CD8-positive, alpha-beta memory T cell (primary cell): Measurements from ENCODE around the gene GAB2. TPM values are rescaled to one million over a fixed set of nuclear protein-coding genes. Genes with fewer than 3 reads are reported as not detected.

Experiments
- CTCF ChIA-PET: fragments of 350-600 bp; sonication (Branson Sonifier 250); formaldehyde crosslinking; loops from one replicate; lab custom pipeline; 2021; ENCODE audit warnings: antibody characterized with exemption; lab: Charles Lee
- POLR2A ChIA-PET: fragments of 350-600 bp; sonication (Branson Sonifier 250); formaldehyde crosslinking; loops from one replicate; lab custom pipeline; 2021; ENCODE audit warnings: antibody characterized with exemption; lab: Charles Lee
- DNase-seq, 5 donors: peaks; one replicate each; pipeline versions ENCODE4 v3.0.0 to v3.0.0-alpha.2; 2020 to 2022; ENCODE audit warnings: mixed read lengths in 1 of 5
- H3K27ac ChIP-seq: one replicate; pipeline ENCODE4 v1.7.0; 2013; ENCODE audit warnings: low read depth, mild to moderate bottlenecking, low read length, moderate library complexity
- H3K27me3 ChIP-seq: 2 replicates; pipeline ENCODE4 v1.7.0; 2013; ENCODE audit warnings: low read length, mild to moderate bottlenecking; ENCODE audit not compliant: insufficient read depth, poor library complexity, severe bottlenecking
- H3K36me3 ChIP-seq: 2 replicates; pipeline ENCODE4 v1.7.0; 2013; ENCODE audit warnings: mild to moderate bottlenecking, low read length, moderate library complexity; ENCODE audit not compliant: insufficient read depth
- H3K4me1 ChIP-seq: 2 replicates; pipeline ENCODE4 v1.7.0; 2013; ENCODE audit warnings: mild to moderate bottlenecking, low read length, moderate library complexity; ENCODE audit not compliant: insufficient read depth
- H3K4me3 ChIP-seq: 2 replicates; pipeline ENCODE4 v1.7.0; 2013; ENCODE audit warnings: mild to moderate bottlenecking, low read length
- H3K9me3 ChIP-seq: 2 replicates; pipeline ENCODE4 v1.7.0; 2013; ENCODE audit warnings: mild to moderate bottlenecking, low read length
- H3K27ac Mint-ChIP-seq, 8 donors: one replicate each; pipeline ENCODE4 v1.8.0; 2020 to 2021; ENCODE audit warnings: mixed read lengths in 8 of 8, mild to moderate bottlenecking in 6 of 8, inconsistent platforms in 3 of 8, moderate library complexity in 3 of 8
- H3K27me3 Mint-ChIP-seq, 2 donors: one replicate each; pipeline ENCODE4 v1.8.0; 2020 to 2021; ENCODE audit warnings: mixed read lengths in 2 of 2, mild to moderate bottlenecking in 1 of 2, moderate library complexity in 1 of 2
- H3K36me3 Mint-ChIP-seq, 3 donors: one replicate each; pipeline ENCODE4 v1.8.0; 2020 to 2021; ENCODE audit warnings: mixed read lengths in 3 of 3, inconsistent platforms in 1 of 3, mild to moderate bottlenecking in 1 of 3
- H3K4me1 Mint-ChIP-seq, 3 donors: one replicate each; pipeline ENCODE4 v1.8.0; 2020 to 2021; ENCODE audit warnings: mixed read lengths in 3 of 3, inconsistent platforms in 1 of 3, mild to moderate bottlenecking in 1 of 3
- H3K4me3 Mint-ChIP-seq, 7 donors: one replicate each; pipeline ENCODE4 v1.8.0; 2020 to 2021; ENCODE audit warnings: mixed read lengths in 7 of 7, mild to moderate bottlenecking in 6 of 7, moderate library complexity in 4 of 7, inconsistent platforms in 2 of 7
- H3K9me3 Mint-ChIP-seq, 5 donors: one replicate each; pipeline ENCODE4 v1.8.0; 2020 to 2022; ENCODE audit warnings: mixed read lengths in 5 of 5, mild to moderate bottlenecking in 3 of 5, moderate library complexity in 2 of 5, inconsistent platforms in 1 of 5
- polyA plus RNA-seq: library from polyadenylated mRNA; unstranded; fragments of 300-500 nt; fragmentation: Illumina TruSeq; gene quantifications from one replicate; pipeline ENCODE4 v1.2.3, GENCODE V29; 2021
- total RNA-seq, 2 experiments: library from RNA; stranded (reverse); gene quantifications; one replicate each; pipeline ENCODE4 v1.2.3, GENCODE V29; 2021

Gene GAB2
- total and polyA plus RNA-seq, 3 experiments from 2014 or later: 2.9 to 4.3 TPM; not detected in 1

GRCh38 chr11:78200061-78200460, 217.6 kb downstream of the GAB2 start:
- H3K4me3 ChIP-seq: no peak overlapping the region
- H3K4me1 Mint-ChIP-seq: peaks cover 33 to 47% (median 38%) of the 10 kb centered on the region in 3 donors
- POLR2A ChIA-PET: no interaction called here

GRCh38 chr11:78199653-78200015, 218.0 kb downstream of the GAB2 start:
- no peaks in the 10 kb centered on the region for H3K36me3 ChIP-seq
- no peaks in the 10 kb centered on the region for H3K9me3 Mint-ChIP-seq
- ChIA-PET CTCF (no interaction called here), POLR2A (no interaction called here)
- H3K27ac ChIP-seq: no peak overlapping the region
- H3K27me3 Mint-ChIP-seq: no peaks in the 10 kb centered on the region
- H3K36me3 Mint-ChIP-seq: peaks cover 5 to 33% (median 16%) of the 10 kb centered on the region in 3 donors
- peak overlapping the region in 5 of 8 donors; percentile 51 to 99 (median 74) for H3K27ac Mint-ChIP-seq
- no peaks in the 10 kb centered on the region for H3K27me3 ChIP-seq
- H3K4me1 Mint-ChIP-seq: peaks cover 31 to 46% (median 36%) of the 10 kb centered on the region in 3 donors
- no peak overlapping the region for H3K4me3 ChIP-seq
- peaks cover 34% of the 10 kb centered on the region for H3K4me1 ChIP-seq
- H3K4me3 Mint-ChIP-seq: no peak overlapping the region
- peak in 1 of 5 donors; percentile 5 for DNase-seq
- no peaks in the 10 kb centered on the region for H3K9me3 ChIP-seq

More at GRCh38 chr11:78200061-78200460, 217.6 kb downstream of the GAB2 start:
- no peak overlapping the region for H3K27ac ChIP-seq
- CTCF ChIA-PET: no interaction called here
- H3K4me1 ChIP-seq: peaks cover 38% of the 10 kb centered on the region
- H3K36me3 Mint-ChIP-seq: peaks cover 5 to 33% (median 14%) of the 10 kb centered on the region in 3 donors
- no peaks in the 10 kb centered on the region for H3K27me3 Mint-ChIP-seq
- no peaks in the 10 kb centered on the region for H3K27me3 ChIP-seq
- no peaks in the 10 kb centered on the region for H3K9me3 ChIP-seq
- H3K36me3 ChIP-seq: no peaks in the 10 kb centered on the region
- H3K27ac Mint-ChIP-seq: peak overlapping the region in 6 of 8 donors; percentile 27 to 99 (median 73)
- H3K9me3 Mint-ChIP-seq: no peaks in the 10 kb centered on the region
- no peak overlapping the region for H3K4me3 Mint-ChIP-seq
- peak in 1 of 5 donors; percentile 18 for DNase-seq

GRCh38 chr11:78199015-78199652, 218.5 kb downstream of the GAB2 start:
- Histone ChIP-seq H3K4me3 (no peak overlapping the region), H3K27ac (no peak overlapping the region), H3K36me3 (no peaks in the 10 kb centered on the region), H3K27me3 (no peaks in the 10 kb centered on the region), H3K4me1 (peaks cover 31% of the 10 kb centered on the region), H3K9me3 (no peaks in the 10 kb centered on the region)
- H3K27ac Mint-ChIP-seq: peak overlapping the region in 5 of 8 donors; percentile 1 to 99 (median 38)
- H3K4me3 Mint-ChIP-seq: no peak overlapping the region
- DNase-seq: peak in 1 of 5 donors; percentile 35
- peaks cover 5 to 33% (median 17%) of the 10 kb centered on the region in 3 donors for H3K36me3 Mint-ChIP-seq
- CTCF ChIA-PET: no interaction called here
- H3K9me3 Mint-ChIP-seq: no peaks in the 10 kb centered on the region
- no peaks in the 10 kb centered on the region for H3K27me3 Mint-ChIP-seq
- peaks cover 28 to 46% (median 35%) of the 10 kb centered on the region in 3 donors for H3K4me1 Mint-ChIP-seq
- POLR2A ChIA-PET: no interaction called here

- Histone ChIP-seq H3K27ac (no peak overlapping the region), H3K27me3 (no peaks in the 10 kb centered on the region), H3K9me3 (no peaks in the 10 kb centered on the region), H3K4me1 (peaks cover 26% of the 10 kb centered on the region), H3K36me3 (no peaks in the 10 kb centered on the region), H3K4me3 (no peak overlapping the region)
- ChIA-PET POLR2A (no interaction called here), CTCF (no interaction called here)
- peak overlapping the region in 2 of 8 donors; percentile 85 to 99 for H3K27ac Mint-ChIP-seq
- no peak overlapping the region for H3K4me3 Mint-ChIP-seq
- H3K27me3 Mint-ChIP-seq: no peaks in the 10 kb centered on the region
- DNase-seq: peak in 1 of 5 donors; percentile 12
- H3K36me3 Mint-ChIP-seq: peaks cover 5 to 35% (median 17%) of the 10 kb centered on the region in 3 donors
- peaks cover 27 to 49% (median 35%) of the 10 kb centered on the region in 3 donors for H3K4me1 Mint-ChIP-seq
- no peaks in the 10 kb centered on the region for H3K9me3 Mint-ChIP-seq
Observed at GRCh38 chr11:78197816-78198215, 219.8 kb downstream of the GAB2 start.

- Mint-ChIP-seq H3K27me3 (no peaks in the 10 kb centered on the region), H3K36me3 (peaks cover 5 to 35% (median 17%) of the 10 kb centered on the region in 3 donors), H3K9me3 (no peaks in the 10 kb centered on the region), H3K4me3 (no peak overlapping the region), H3K27ac (peak overlapping the region in 2 of 8 donors; percentile 23 to 64), H3K4me1 (peaks cover 19 to 44% (median 26%) of the 10 kb centered on the region in 3 donors)
- H3K4me3 ChIP-seq: no peak overlapping the region
- no peak overlapping the region for H3K27ac ChIP-seq
- POLR2A ChIA-PET: no interaction called here
- no peaks in the 10 kb centered on the region for H3K36me3 ChIP-seq
- H3K9me3 ChIP-seq: no peaks in the 10 kb centered on the region
- H3K27me3 ChIP-seq: no peaks in the 10 kb centered on the region
- DNase-seq: peak in 1 of 5 donors; percentile 36
- CTCF ChIA-PET: no interaction called here
- peaks cover 21% of the 10 kb centered on the region for H3K4me1 ChIP-seq
Observed at GRCh38 chr11:78196661-78197091, 220.9 kb downstream of the GAB2 start.

GRCh38 chr11:78195917-78196560, 221.6 kb downstream of the GAB2 start:
- POLR2A ChIA-PET: no interaction called here
- no peaks in the 10 kb centered on the region for H3K36me3 ChIP-seq
- no peak overlapping the region for H3K4me3 ChIP-seq
- H3K27me3 Mint-ChIP-seq: peaks cover 0 to 1% of the 10 kb centered on the region in 2 donors
- DNase-seq: peak in 1 of 5 donors; percentile 34
- peaks cover 14% of the 10 kb centered on the region for H3K4me1 ChIP-seq
- no peaks in the 10 kb centered on the region for H3K9me3 Mint-ChIP-seq
- H3K4me3 Mint-ChIP-seq: no peak overlapping the region
- CTCF ChIA-PET: no interaction called here
- peaks cover 5 to 28% (median 15%) of the 10 kb centered on the region in 3 donors for H3K36me3 Mint-ChIP-seq
- no peaks in the 10 kb centered on the region for H3K9me3 ChIP-seq
- H3K27ac Mint-ChIP-seq: peak overlapping the region in 1 of 8 donors; percentile 65
- H3K27me3 ChIP-seq: no peaks in the 10 kb centered on the region
- no peak overlapping the region for H3K27ac ChIP-seq
- H3K4me1 Mint-ChIP-seq: peaks cover 17 to 43% (median 25%) of the 10 kb centered on the region in 3 donors

- H3K4me1 ChIP-seq: peaks cover 21% of the 10 kb centered on the region
- H3K27ac ChIP-seq: no peak overlapping the region
- no peaks in the 10 kb centered on the region for H3K27me3 ChIP-seq
- peaks cover 5 to 21% (median 13%) of the 10 kb centered on the region in 3 donors for H3K36me3 Mint-ChIP-seq
- H3K4me1 Mint-ChIP-seq: peaks cover 27 to 52% (median 38%) of the 10 kb centered on the region in 3 donors
- no peaks in the 10 kb centered on the region for H3K9me3 Mint-ChIP-seq
- DNase-seq: peak in 1 of 5 donors; percentile 23
- no peak overlapping the region for H3K4me3 ChIP-seq
- no peak overlapping the region for H3K4me3 Mint-ChIP-seq
- ChIA-PET POLR2A (no interaction called here), CTCF (no interaction called here)
- peaks cover 0 to 1% of the 10 kb centered on the region in 2 donors for H3K27me3 Mint-ChIP-seq
- peak overlapping the region in 5 of 8 donors; percentile 25 to 85 (median 56) for H3K27ac Mint-ChIP-seq
- no peaks in the 10 kb centered on the region for H3K36me3 ChIP-seq
- no peaks in the 10 kb centered on the region for H3K9me3 ChIP-seq
Observed at GRCh38 chr11:78194490-78194889, 223.1 kb downstream of the GAB2 start.

- peaks cover 28% of the 10 kb centered on the region for H3K4me1 ChIP-seq
- Mint-ChIP-seq H3K36me3 (peaks cover 5 to 18% (median 12%) of the 10 kb centered on the region in 3 donors), H3K9me3 (no peaks in the 10 kb centered on the region), H3K4me3 (peak overlapping the region in 1 of 7 donors; percentile 20), H3K27me3 (peaks cover 0 to 1% of the 10 kb centered on the region in 2 donors), H3K27ac (peak overlapping the region in 4 of 8 donors; percentile 13 to 75 (median 69)), H3K4me1 (peaks cover 30 to 57% (median 42%) of the 10 kb centered on the region in 3 donors)
- no peak overlapping the region for H3K27ac ChIP-seq
- H3K4me3 ChIP-seq: no peak overlapping the region
- CTCF ChIA-PET: no interaction called here
- no peaks in the 10 kb centered on the region for H3K27me3 ChIP-seq
- no peaks in the 10 kb centered on the region for H3K9me3 ChIP-seq
- POLR2A ChIA-PET: no interaction called here
- peak in 1 of 5 donors; percentile 31 for DNase-seq
- no peaks in the 10 kb centered on the region for H3K36me3 ChIP-seq
Observed at GRCh38 chr11:78193806-78194205, 223.8 kb downstream of the GAB2 start.
